ENCODE measurements around the gene PSAT1.

Gene PSAT1

DNA sequence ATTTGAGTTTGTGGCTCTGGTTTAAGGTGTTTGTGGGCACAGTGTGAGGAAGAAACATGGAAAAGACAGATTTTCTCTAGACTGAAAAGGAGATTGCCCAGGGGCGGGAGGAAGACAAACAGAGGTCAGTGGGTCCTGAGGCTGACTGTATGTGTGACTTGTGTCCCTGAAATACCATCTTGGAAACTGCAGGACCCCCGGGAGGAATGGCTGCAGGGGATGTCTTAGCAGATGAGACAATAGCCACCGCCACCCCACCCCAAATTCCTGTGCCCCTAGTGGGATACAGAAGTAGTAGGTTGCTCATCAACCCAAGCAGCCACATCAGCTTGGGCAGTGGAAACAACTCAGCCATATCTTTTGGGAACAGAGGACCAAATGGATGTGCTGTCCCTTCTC is 1.7 kb upstream of the PSAT1 start:
- H3K4me1 ChIP-seq (ENCODE audit: insufficient read depth, low read length, poor library complexity, severe bottlenecking) = no peaks in the 10 kb centered on the region
- TF ChIP-seq, protein P1, sequence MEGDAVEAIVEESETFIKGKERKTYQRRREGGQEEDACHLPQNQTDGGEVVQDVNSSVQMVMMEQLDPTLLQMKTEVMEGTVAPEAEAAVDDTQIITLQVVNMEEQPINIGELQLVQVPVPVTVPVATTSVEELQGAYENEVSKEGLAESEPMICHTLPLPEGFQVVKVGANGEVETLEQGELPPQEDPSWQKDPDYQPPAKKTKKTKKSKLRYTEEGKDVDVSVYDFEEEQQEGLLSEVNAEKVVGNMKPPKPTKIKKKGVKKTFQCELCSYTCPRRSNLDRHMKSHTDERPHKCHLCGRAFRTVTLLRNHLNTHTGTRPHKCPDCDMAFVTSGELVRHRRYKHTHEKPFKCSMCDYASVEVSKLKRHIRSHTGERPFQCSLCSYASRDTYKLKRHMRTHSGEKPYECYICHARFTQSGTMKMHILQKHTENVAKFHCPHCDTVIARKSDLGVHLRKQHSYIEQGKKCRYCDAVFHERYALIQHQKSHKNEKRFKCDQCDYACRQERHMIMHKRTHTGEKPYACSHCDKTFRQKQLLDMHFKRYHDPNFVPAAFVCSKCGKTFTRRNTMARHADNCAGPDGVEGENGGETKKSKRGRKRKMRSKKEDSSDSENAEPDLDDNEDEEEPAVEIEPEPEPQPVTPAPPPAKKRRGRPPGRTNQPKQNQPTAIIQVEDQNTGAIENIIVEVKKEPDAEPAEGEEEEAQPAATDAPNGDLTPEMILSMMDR (conservative IDR thresholded peaks at IDR 0.05; ENCODE audit: low read length) = no peak
- no peaks in the 10 kb centered on the region for H3K9me3 ChIP-seq (ENCODE audit: insufficient read depth, low read depth, low read length)
- H3K4me2 ChIP-seq (ENCODE audit: low read depth, low read length, poor library complexity, severe bottlenecking) = no peak overlapping the region
- no peak overlapping the region for H2AFZ ChIP-seq (ENCODE audit: low read length)
- no peaks in the 10 kb centered on the region for H3K79me2 ChIP-seq (ENCODE audit: insufficient read depth, low read length)
- no peaks in the 10 kb centered on the region for H3F3A ChIP-seq (ENCODE audit: low read depth)
- no peaks in the 10 kb centered on the region for H4K20me1 ChIP-seq (ENCODE audit: insufficient read depth, low read length, poor library complexity, severe bottlenecking)
- H3K4me3 ChIP-seq (ENCODE audit: low read length, poor library complexity, severe bottlenecking) = no peak overlapping the region
- no peak overlapping the region for H3K9ac ChIP-seq (ENCODE audit: low read depth, low read length, poor library complexity, severe bottlenecking)
- H3K36me3 ChIP-seq (ENCODE audit: insufficient read depth, low read length) = no peaks in the 10 kb centered on the region
- H3K27me3 ChIP-seq (ENCODE audit: insufficient read depth, low read length, poor library complexity, severe bottlenecking) = no peaks in the 10 kb centered on the region
- no peaks in the 10 kb centered on the region for H3K9me2 ChIP-seq (replicated peaks; ENCODE audit: low read depth, low read length)

DNA sequence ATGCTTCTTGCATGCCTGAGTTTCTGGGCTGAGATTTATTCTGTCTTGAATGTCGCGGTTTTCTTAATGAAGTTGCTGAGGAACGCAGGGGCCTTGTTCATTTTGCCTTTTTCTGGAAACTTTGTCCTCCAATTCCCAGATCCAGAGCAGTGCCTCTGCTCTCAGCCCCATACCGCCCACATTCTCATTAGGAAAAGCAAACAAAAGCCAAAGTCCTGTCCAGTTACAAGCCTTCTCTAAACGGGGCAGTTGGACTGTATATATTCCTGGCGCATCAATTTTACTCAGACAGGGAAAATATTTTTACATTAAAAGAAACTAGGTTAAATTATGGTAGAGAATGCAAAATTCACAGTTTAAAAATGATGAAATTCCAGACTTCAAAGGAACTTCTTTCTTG is 1.2 kb upstream of the PSAT1 start:
- Histone ChIP-seq H3K4me3 (ENCODE audit: low read length, poor library complexity, severe bottlenecking) (no peak overlapping the region), H3F3A (ENCODE audit: low read depth) (no peaks in the 10 kb centered on the region), H3K9me2 (replicated peaks; ENCODE audit: low read depth, low read length) (no peaks in the 10 kb centered on the region), H3K9ac (ENCODE audit: low read depth, low read length, poor library complexity, severe bottlenecking) (no peak overlapping the region), H3K4me2 (ENCODE audit: low read depth, low read length, poor library complexity, severe bottlenecking) (no peak overlapping the region), H3K9me3 (ENCODE audit: insufficient read depth, low read depth, low read length) (no peaks in the 10 kb centered on the region), H3K4me1 (ENCODE audit: insufficient read depth, low read length, poor library complexity, severe bottlenecking) (no peaks in the 10 kb centered on the region), H2AFZ (ENCODE audit: low read length) (no peak overlapping the region), H3K27me3 (ENCODE audit: insufficient read depth, low read length, poor library complexity, severe bottlenecking) (no peaks in the 10 kb centered on the region), H4K20me1 (ENCODE audit: insufficient read depth, low read length, poor library complexity, severe bottlenecking) (no peaks in the 10 kb centered on the region), H3K79me2 (ENCODE audit: insufficient read depth, low read length) (no peaks in the 10 kb centered on the region), H3K36me3 (ENCODE audit: insufficient read depth, low read length) (no peaks in the 10 kb centered on the region)
- no peak for TF ChIP-seq EZH2phosphoT487 (IDR thresholded peaks at IDR 0.05; ENCODE audit: borderline replicate concordance)
- TF ChIP-seq, protein P1 (conservative IDR thresholded peaks at IDR 0.05; ENCODE audit: low read length) = no peak

DNA sequence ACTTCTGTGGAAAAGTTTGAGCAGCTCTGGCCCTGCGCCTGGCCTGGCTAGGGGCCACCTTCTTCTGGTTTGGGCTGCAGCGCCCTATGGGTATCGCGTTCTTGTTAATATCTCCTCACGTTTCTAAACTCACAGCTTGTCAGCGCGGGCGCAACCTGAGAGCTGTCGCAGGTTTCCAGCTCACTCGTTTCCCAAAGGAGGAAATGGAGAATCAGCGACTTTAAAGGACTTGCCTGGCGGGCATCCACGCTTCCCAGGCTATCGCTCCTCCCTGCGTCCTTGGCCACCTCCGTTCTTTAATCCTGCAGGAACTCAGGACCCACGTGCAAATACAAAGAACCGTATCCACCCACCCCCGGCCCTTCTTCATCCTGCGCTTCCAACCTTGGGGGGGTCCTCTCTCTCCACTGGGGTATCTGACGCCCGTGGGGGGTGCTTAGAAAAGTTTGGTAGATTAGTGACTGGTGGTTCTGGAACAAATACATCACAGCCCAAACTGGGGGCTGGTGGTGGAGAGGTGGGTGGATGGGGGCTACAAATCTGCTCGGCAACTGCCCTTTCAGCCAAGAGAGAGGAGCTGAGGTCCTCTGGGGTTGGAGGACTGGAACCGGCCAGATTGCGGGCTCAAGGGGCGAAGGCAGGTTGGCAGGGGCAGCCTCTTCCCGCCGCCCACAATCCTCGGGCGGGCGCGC is 578 bp upstream of the PSAT1 start:
- no peaks in the 10 kb centered on the region for H4K20me1 ChIP-seq (ENCODE audit: insufficient read depth, low read length, poor library complexity, severe bottlenecking)
- no peaks in the 10 kb centered on the region for H3K9me3 ChIP-seq (ENCODE audit: insufficient read depth, low read depth, low read length)
- no peak overlapping the region for H3K9ac ChIP-seq (ENCODE audit: low read depth, low read length, poor library complexity, severe bottlenecking)
- H2AFZ ChIP-seq (ENCODE audit: low read length) = no peak overlapping the region
- no peak overlapping the region for H3K4me3 ChIP-seq (ENCODE audit: low read length, poor library complexity, severe bottlenecking)
- no peaks in the 10 kb centered on the region for H3K4me1 ChIP-seq (ENCODE audit: insufficient read depth, low read length, poor library complexity, severe bottlenecking)
- no peak overlapping the region for H3K4me2 ChIP-seq (ENCODE audit: low read depth, low read length, poor library complexity, severe bottlenecking)
- H3F3A ChIP-seq (ENCODE audit: low read depth) = no peaks in the 10 kb centered on the region
- H3K27me3 ChIP-seq (ENCODE audit: insufficient read depth, low read length, poor library complexity, severe bottlenecking) = no peaks in the 10 kb centered on the region
- no peak for TF ChIP-seq EZH2phosphoT487 (IDR thresholded peaks at IDR 0.05; ENCODE audit: borderline replicate concordance)
- TF ChIP-seq, protein P1 (conservative IDR thresholded peaks at IDR 0.05; ENCODE audit: low read length) = no peak
- no peaks in the 10 kb centered on the region for H3K9me2 ChIP-seq (replicated peaks; ENCODE audit: low read depth, low read length)
- H3K36me3 ChIP-seq (ENCODE audit: insufficient read depth, low read length) = no peaks in the 10 kb centered on the region
- H3K79me2 ChIP-seq (ENCODE audit: insufficient read depth, low read length) = no peaks in the 10 kb centered on the region
